Trophoblast cell (in vitro differentiated cells and primary cell): ENCODE results near the gene TIMM13. TPM values are rescaled to one million over a fixed set of nuclear protein-coding genes. Genes with fewer than 3 reads are reported as not detected.

Experiments used
- DNase-seq, 2 donors: peaks; one replicate each; pipeline ENCODE4 v3.0.0-alpha.2; 2016
- H2AFZ ChIP-seq: 2 replicates; pipeline ENCODE4 v1.6.1; 2013; ENCODE audit warnings: low read length, moderate library complexity, mild to moderate bottlenecking; ENCODE audit not compliant: insufficient read depth, poor library complexity
- H2AK5ac ChIP-seq: 2 replicates; pipeline ENCODE4 v1.6.1; 2013; ENCODE audit warnings: mild to moderate bottlenecking, low read length
- H2BK120ac ChIP-seq: 2 replicates; pipeline ENCODE4 v1.6.1; 2013; ENCODE audit warnings: low read length, mild to moderate bottlenecking, moderate library complexity; ENCODE audit not compliant: insufficient read depth, poor library complexity
- H2BK12ac ChIP-seq: 2 replicates; pipeline ENCODE4 v1.6.1; 2013; ENCODE audit warnings: mild to moderate bottlenecking, low read length, moderate library complexity
- H2BK5ac ChIP-seq: 2 replicates; pipeline ENCODE4 v1.6.1; 2013; ENCODE audit warnings: low read length, low read depth, moderate library complexity, mild to moderate bottlenecking; ENCODE audit not compliant: poor library complexity
- H3K14ac ChIP-seq: 2 replicates; pipeline ENCODE4 v1.6.1; 2013; ENCODE audit warnings: mild to moderate bottlenecking, low read length
- H3K18ac ChIP-seq: 2 replicates; pipeline ENCODE4 v1.6.1; 2013; ENCODE audit warnings: mild to moderate bottlenecking, low read length
- H3K23ac ChIP-seq: 2 replicates; pipeline ENCODE4 v1.6.1; 2013; ENCODE audit warnings: low read length
- H3K27ac ChIP-seq: 2 replicates; pipeline ENCODE4 v1.5.1; 2013; ENCODE audit warnings: low read depth, mild to moderate bottlenecking, inconsistent platforms, low read length, moderate library complexity
- H3K27me3 ChIP-seq: 2 replicates; pipeline ENCODE4 v1.6.1; 2013; ENCODE audit warnings: inconsistent platforms, mild to moderate bottlenecking, low read length, moderate library complexity; ENCODE audit not compliant: insufficient read depth
- H3K36me3 ChIP-seq, 2 experiments: 1 replicate in 1 of 2; 2 replicates in 1 of 2; pipeline ENCODE4 v1.6.1; 2013; ENCODE audit warnings: low read length in 2 of 2, mild to moderate bottlenecking in 2 of 2, moderate library complexity in 1 of 2; ENCODE audit not compliant: insufficient read depth in 2 of 2, control insufficient read depth in 1 of 2
- H3K4ac ChIP-seq: 2 replicates; pipeline ENCODE4 v1.6.1; 2013; ENCODE audit warnings: low read depth, mild to moderate bottlenecking, low read length, moderate library complexity
- H3K4me1 ChIP-seq, 2 experiments: 1 replicate in 1 of 2; 2 replicates in 1 of 2; pipeline ENCODE4 v1.6.1; 2013; ENCODE audit warnings: low read length in 2 of 2, mild to moderate bottlenecking in 2 of 2, moderate library complexity in 1 of 2; ENCODE audit not compliant: insufficient read depth in 2 of 2, control insufficient read depth in 1 of 2
- H3K4me2 ChIP-seq: 2 replicates; pipeline ENCODE4 v1.6.1; 2013; ENCODE audit warnings: inconsistent platforms, mild to moderate bottlenecking, low read length, moderate library complexity
- H3K4me3 ChIP-seq: 2 replicates; pipeline ENCODE4 v1.5.1; 2013; ENCODE audit warnings: mild to moderate bottlenecking, low read depth, low read length, inconsistent platforms
- H3K79me1 ChIP-seq: one replicate; pipeline ENCODE4 v1.6.1; 2013; ENCODE audit warnings: low read length
- H3K79me2 ChIP-seq: 2 replicates; pipeline ENCODE4 v1.6.1; 2013; ENCODE audit warnings: low read length, mild to moderate bottlenecking; ENCODE audit not compliant: control insufficient read depth, insufficient read depth, poor library complexity
- H3K9ac ChIP-seq: 2 replicates; pipeline ENCODE4 v1.6.1; 2013; ENCODE audit warnings: mild to moderate bottlenecking, low read length
- H3K9me3 ChIP-seq: 2 replicates; pipeline ENCODE4 v1.6.1; 2013; ENCODE audit warnings: low read depth, mild to moderate bottlenecking, control low read depth, inconsistent platforms, low read length; ENCODE audit not compliant: insufficient read depth
- H4K12ac ChIP-seq: 2 replicates; pipeline ENCODE4 v1.6.1; 2013; ENCODE audit warnings: low read depth, mild to moderate bottlenecking, low read length, moderate library complexity
- H4K8ac ChIP-seq: 2 replicates; pipeline ENCODE4 v1.6.1; 2013; ENCODE audit warnings: low read depth, mild to moderate bottlenecking, low read length, moderate library complexity
- H4K91ac ChIP-seq: one replicate; pipeline ENCODE4 v1.6.1; 2013; ENCODE audit warnings: low read depth, mild to moderate bottlenecking, low read length, moderate library complexity
- WGBS: extraction: QIAGEN DNeasy Blood & Tissue Kit; methylation state at CpG from one replicate; pipeline ENCODE4 v1.1.7; 2013; ENCODE audit warnings: missing lambda C conversion rate; ENCODE audit not compliant: insufficient read length, insufficient coverage; ENCODE audit errors: extremely low coverage; 5-methylcytosine and 5-hydroxymethylcytosine counted together
- polyA plus RNA-seq: library from polyadenylated mRNA; stranded (reverse); fragments of 200-250 nt; gene quantifications from 2 replicates; pipeline ENCODE4 v1.2.3, GENCODE V29; 2013

The TIMM13 gene
- 79.5 and 82.1 TPM in 2 replicates for polyA plus RNA-seq

DNA sequence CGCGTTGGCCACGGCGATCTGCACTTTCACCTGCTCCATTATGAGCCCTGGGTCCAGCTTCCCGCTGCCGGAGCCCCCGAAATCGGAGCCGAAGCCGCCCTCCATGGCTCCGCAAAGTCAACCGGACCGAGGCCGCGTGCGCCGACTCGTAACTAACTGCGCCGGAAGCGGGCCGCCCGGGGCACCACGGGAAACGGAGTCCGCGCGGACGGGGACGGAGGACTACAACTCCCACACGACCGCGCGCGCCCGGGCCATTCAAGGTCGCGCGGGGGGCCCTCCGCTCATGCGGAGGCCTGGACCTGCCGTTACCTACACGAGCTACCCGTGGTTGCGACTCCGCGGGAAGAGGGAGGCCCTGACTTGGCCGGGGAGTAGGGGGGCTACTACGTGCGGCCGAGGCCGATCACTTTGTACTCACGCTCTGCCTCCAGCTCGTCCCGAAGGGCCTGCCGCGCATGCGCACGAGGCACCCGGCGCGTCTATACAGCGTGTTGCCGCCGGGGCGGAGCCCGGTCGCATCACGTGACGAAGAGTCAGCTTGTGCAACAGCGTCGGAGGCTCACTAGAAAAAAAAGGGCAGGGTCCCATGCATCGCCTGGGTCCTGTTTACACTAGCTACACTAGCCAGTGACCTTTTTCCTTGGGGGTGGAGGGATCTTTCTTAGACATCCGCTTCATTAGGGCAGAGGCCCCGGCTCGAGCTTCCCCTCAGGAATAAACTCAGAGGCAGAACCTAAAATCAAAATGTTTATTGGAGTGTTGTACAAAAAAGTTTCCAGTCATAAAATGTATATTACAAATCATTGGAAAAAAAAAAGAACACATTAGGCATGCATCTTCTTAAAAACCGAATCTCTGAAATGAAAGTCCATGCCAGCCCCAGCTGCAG, at the start of gene TIMM13:
TIMM13 (minus strand) TSS at position 158 of the 892 bp plus-strand sequence; CDS start at position 105, 53 bp downstream.
- Histone ChIP-seq H3K4ac (peak within 1 kb of the TSS; percentile 95), H3K4me2 (peak within 1 kb of the TSS; percentile 98), H3K9ac (peak within 1 kb of the TSS; percentile 100), H3K27ac (peak within 1 kb of the TSS; percentile 98), H3K4me1 (peaks cover 10 to 17% of the 10 kb centered on the region in 2 experiments), H2AK5ac (peak within 1 kb of the TSS; percentile 83), H2AFZ (peak within 1 kb of the TSS; percentile 100), H3K18ac (peak within 1 kb of the TSS; percentile 98), H3K14ac (peak within 1 kb of the TSS; percentile 99), H3K23ac (no peak within 1 kb of the TSS), H3K27me3 (no peaks in the 10 kb centered on the region), H3K36me3 (peaks cover 52 to 60% of the 10 kb centered on the region in 2 experiments), H4K12ac (peak within 1 kb of the TSS; percentile 97), H2BK5ac (peak within 1 kb of the TSS; percentile 100), H2BK12ac (no peak within 1 kb of the TSS), H3K9me3 (peaks cover 3% of the 10 kb centered on the region), H4K8ac (peak within 1 kb of the TSS; percentile 96), H3K79me2 (peaks cover 11% of the 10 kb centered on the region), H3K4me3 (peak within 1 kb of the TSS; percentile 99), H3K79me1 (peaks cover 10% of the 10 kb centered on the region), H4K91ac (peak within 1 kb of the TSS; percentile 98), H2BK120ac (peak within 1 kb of the TSS; percentile 93)
- DNase-seq, result peak; percentile 96 to 100
- no CpG with 5 or more reads among the region's 77 CpGs for WGBS

DNA sequence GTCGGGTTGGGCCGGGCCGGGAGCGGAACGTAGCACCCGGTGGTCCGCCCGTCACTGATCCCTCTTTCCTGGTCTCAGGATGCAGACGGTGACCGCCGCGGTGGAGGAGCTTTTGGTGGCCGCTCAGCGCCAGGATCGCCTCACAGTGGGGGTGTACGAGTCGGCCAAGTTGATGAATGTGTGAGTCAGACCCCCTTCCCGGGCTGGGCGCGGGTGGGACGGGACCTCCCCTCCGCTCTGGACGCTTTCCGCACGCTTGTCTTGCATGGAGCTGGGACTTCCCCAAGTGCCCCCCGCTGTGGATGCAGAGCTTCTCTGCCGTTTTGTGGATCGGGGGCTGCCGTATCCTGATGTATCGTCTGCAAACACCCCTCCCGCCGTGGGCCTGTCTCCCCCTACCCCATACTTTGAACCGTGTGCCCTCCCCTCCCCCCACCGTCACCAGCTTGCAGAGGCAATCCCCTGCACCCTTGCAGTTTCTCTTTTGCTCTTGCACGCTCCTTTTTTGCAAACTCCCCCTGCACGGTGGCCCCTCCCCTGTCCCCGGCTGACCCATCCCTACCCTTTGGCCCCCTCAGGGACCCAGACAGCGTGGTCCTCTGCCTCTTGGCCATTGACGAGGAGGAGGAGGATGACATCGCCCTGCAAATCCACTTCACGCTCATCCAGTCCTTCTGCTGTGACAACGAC, 49.2 kb upstream of the TIMM13 start:
- DNase-seq, result peak; percentile 54 to 55
- H2AK5ac ChIP-seq, result no peak overlapping the region
- H3K79me1 ChIP-seq, result peaks cover 44% of the 10 kb centered on the region
- peak overlapping the region; percentile 10 for H2BK120ac ChIP-seq
- H4K12ac ChIP-seq, result no peak overlapping the region
- peak overlapping the region; percentile 98 for H3K9ac ChIP-seq
- no CpG with 5 or more reads among the region's 42 CpGs for WGBS
- H3K36me3 ChIP-seq, result peaks cover 16 to 18% of the 10 kb centered on the region in 2 experiments
- peaks cover 30% of the 10 kb centered on the region for H3K79me2 ChIP-seq
- H3K4me3 ChIP-seq, result peak overlapping the region; percentile 85
- peaks cover 3% of the 10 kb centered on the region for H3K9me3 ChIP-seq
- H3K18ac ChIP-seq, result peak overlapping the region; percentile 89
- peak overlapping the region; percentile 69 for H3K27ac ChIP-seq
- H2AFZ ChIP-seq, result peak overlapping the region; percentile 47
- H3K23ac ChIP-seq, result no peak overlapping the region
- peak overlapping the region; percentile 63 for H2BK5ac ChIP-seq
- H3K4ac ChIP-seq, result peak overlapping the region; percentile 99
- no peak overlapping the region for H4K91ac ChIP-seq
- H3K14ac ChIP-seq, result peak overlapping the region; percentile 88
- H3K4me2 ChIP-seq, result peak overlapping the region; percentile 64
- H4K8ac ChIP-seq, result peak overlapping the region; percentile 37
- peaks cover 12 to 14% of the 10 kb centered on the region in 2 experiments for H3K4me1 ChIP-seq
- no peaks in the 10 kb centered on the region for H3K27me3 ChIP-seq
- H2BK12ac ChIP-seq, result peak overlapping the region; percentile 20

DNA sequence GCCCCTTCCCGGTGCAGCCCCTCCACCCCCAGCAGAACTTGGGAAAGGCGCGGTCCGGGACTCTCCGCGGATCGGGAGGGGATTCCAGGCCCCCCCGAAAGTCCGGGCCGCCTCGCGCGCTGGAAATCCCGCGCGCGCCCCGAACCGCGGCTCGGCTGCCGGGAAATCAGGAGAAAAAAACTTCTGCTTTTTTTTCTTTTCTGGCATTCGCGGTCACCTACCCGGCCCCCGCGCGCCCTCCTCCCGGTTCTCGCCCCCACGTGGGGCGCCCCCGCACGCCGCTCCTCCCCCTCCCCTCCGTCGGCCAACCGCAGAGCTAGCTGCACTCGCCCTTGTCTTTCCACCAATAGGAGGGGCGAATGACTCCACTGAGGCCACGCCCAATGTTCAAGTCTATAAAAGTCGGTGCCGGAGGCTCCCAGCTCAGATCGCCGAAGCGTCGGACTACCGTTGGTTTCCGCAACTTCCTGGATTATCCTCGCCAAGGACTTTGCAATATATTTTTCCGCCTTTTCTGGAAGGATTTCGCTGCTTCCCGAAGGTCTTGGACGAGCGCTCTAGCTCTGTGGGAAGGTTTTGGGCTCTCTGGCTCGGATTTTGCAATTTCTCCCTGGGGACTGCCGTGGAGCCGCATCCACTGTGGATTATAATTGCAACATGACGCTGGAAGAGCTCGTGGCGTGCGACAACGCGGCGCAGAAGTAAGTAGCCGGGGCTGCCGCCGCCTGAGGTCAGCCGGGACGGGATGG, 48.5 kb upstream of the TIMM13 start, which contains the start of gene GADD45B:
GADD45B (plus strand) TSS at position 426 of the 749 bp plus-strand sequence; CDS start at position 658, 232 bp downstream.
- H2AFZ ChIP-seq, result peak within 1 kb of the TSS; percentile 86
- peak within 1 kb of the TSS; percentile 89 for H3K27ac ChIP-seq
- H3K9ac ChIP-seq, result peak within 1 kb of the TSS; percentile 98
- peak within 1 kb of the TSS; percentile 82 for H4K12ac ChIP-seq
- peak within 1 kb of the TSS; percentile 84 for H2BK12ac ChIP-seq
- H3K23ac ChIP-seq, result peak within 1 kb of the TSS; percentile 22
- H3K4me1 ChIP-seq, result peaks cover 12 to 14% of the 10 kb centered on the region in 2 experiments
- peak within 1 kb of the TSS; percentile 64 for H3K4me2 ChIP-seq
- H4K8ac ChIP-seq, result peak within 1 kb of the TSS; percentile 86
- H3K4ac ChIP-seq, result peak within 1 kb of the TSS; percentile 99
- DNase-seq, result peak; percentile 94 to 99
- no peaks in the 10 kb centered on the region for H3K9me3 ChIP-seq
- peak within 1 kb of the TSS; percentile 88 for H2AK5ac ChIP-seq
- peak within 1 kb of the TSS; percentile 85 for H3K4me3 ChIP-seq
- peaks cover 44% of the 10 kb centered on the region for H3K79me1 ChIP-seq
- H3K18ac ChIP-seq, result peak within 1 kb of the TSS; percentile 98
- peak within 1 kb of the TSS; percentile 96 for H2BK120ac ChIP-seq
- peak within 1 kb of the TSS; percentile 95 for H4K91ac ChIP-seq
- H3K14ac ChIP-seq, result peak within 1 kb of the TSS; percentile 97
- WGBS, result no CpG with 5 or more reads among the region's 70 CpGs
- H3K27me3 ChIP-seq, result no peaks in the 10 kb centered on the region
- peak within 1 kb of the TSS; percentile 98 for H2BK5ac ChIP-seq
- peaks cover 16 to 18% of the 10 kb centered on the region in 2 experiments for H3K36me3 ChIP-seq
- peaks cover 30% of the 10 kb centered on the region for H3K79me2 ChIP-seq
